Activated CD4-positive, alpha-beta T cell treated with anti-CD3 and anti-CD28 coated beads, Interleukin-2, amount 50 U/mL, for 4 hours (primary cell): ENCODE results near the gene HDLBP.
"Not testable (repeated sequence)": the region's sequence is repeated elsewhere in the genome, so short reads cannot be mapped to it uniquely, and the experiment has no call there.

ENCODE experiments used
- DNase-seq, 2 experiments: peaks; one replicate each; pipeline ENCODE4 v3.0.0-alpha.2; 2020

Gene HDLBP

GRCh38 chr2:241334813-241335212 lies 19.3 kb upstream of the HDLBP start:
- no peak for DNase-seq

- DNase-seq: no peak
Measured at GRCh38 chr2:241330616-241330981, 15.1 kb upstream of the HDLBP start.

DNA sequence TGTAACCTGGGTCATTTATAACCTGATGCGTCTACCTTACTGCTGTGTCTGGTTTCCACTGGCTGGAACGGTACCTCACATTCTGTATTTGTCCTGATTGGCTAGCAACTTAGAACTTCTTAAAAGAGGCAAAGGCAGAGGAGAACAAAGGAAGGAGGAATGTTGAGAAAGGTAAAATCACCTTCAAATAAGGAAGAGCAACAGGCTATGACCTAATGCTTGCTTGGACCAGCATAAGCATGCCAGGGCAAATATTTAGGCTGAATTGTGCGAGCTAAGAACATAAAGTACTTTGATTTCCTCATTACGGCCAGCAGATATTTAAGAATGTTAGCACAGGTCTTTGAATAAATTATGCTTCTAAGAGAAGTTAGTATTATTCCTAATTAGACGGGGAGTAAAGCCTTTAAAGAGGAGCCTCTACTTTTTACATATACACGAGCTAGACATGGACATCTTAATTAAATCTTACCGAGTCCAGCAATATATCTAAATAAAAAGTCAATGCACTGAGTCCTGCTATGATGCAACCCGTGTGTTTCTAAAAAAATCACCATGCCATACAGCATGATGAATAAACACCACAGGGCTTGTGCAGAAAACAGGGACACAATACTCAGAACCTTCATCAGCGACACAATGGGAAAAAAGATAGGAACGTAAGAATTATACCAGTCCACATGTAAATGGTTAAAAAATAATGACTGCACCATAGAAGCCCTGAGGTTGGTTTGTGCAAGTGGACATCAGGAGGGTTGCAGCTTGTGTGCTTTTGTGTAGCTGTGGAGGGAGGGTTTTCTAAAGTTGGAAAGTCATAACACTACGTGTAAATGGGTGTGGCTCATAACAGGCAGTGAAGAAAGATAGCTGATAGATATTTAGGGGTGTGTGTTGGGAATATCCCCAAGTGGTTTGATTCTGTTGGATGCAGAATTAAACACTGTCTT lies 14.5 kb upstream of the HDLBP start:
- no peak for DNase-seq

DNA sequence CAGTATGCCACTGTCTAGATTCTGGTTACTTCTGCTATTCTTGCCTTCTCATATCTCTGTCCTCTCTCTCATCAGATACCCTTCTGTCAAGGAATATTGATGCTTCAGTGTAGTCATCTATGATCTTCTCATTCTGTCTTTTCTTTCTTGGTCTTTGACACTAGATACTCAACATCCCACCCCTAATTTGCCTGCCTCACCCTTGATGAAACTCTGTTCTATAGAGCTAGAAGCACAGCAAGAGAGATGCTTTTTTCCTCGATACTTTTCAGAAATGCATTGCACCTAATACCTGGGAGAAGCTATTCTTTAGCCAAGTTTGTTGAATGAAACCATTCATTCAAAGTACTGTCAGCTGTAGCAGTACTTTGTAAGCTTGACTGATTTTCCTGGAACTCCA lies 9.8 kb upstream of the HDLBP start:
- DNase-seq: no peak

DNA sequence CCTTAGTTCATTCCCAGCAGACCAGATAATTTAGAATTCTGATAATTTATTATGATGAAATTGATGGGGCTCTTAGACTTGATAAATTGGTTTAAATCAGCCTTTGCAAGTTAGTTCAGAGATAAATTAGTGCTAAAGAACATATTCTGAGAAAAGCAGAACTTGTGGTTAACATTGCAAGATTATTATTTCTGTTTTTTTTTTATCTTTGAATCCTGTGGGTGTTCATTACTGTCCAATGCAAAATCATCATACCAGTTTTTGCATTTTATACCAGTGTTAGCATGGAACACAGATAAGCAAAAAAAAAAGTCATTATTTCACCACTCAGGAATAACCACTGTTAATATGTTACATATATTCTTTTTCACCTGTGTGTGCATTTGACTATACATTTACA lies 9.3 kb upstream of the HDLBP start:
- DNase-seq: no peak

DNA sequence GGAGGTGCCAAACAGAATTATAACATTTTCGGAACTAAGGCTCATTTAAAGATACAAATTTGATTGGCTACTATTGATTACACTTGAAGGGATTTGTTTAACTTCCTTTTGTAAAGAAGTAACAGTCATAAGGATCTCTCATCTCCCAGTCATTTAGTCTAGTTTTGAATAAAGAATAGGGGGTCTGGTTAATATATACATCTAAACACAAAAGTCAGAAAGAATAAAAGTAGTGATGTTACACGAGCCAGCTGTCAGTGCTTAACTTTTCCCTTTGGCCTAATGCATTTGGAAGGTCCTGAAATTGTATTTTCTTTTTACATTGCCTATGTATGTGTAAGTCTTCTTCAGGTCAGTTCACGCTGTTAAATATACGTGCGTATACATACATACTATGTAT lies 8.3 kb upstream of the HDLBP start:
- no peak for DNase-seq

GRCh38 chr2:241321886-241322285 lies 6.4 kb upstream of the HDLBP start:
- no peak for DNase-seq

DNA sequence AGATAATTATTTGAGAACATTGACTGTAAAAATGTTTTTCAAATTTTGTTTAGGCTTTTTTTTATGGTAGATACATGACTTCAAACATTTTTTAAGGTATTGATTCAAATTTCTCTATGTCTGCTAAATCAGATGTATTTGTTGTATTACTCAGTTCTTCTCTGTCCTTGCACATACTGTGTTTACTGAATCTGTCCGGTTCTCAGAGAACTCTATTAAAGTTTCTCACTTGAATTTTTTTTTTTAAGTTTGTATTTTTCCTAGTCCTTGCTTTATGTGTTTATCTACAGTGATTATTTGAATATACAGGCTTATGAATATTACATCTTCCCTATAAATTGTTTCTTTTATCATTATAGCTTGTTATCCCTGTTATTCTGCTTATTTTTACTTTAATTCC lies 5.6 kb upstream of the HDLBP start:
- DNase-seq: no peak

DNA sequence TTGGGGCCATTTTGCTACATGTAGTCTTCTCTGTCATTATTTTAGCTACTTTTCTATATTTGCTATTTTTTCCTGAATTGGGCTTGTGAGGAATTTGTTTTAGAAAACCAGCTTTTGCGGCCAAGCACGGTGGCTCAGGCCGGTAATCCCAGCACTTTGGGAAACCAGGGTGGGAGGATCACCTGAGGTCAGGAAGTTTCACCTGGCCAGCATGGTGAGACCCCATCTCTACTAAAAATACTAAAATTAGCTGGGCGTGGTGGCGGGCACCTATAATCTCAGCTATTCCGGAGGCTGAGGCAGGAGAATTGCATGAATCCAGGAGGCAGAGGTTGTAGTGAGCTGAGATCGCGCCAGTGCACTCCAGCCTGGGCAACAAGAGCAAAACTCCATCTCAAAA lies 4.9 kb upstream of the HDLBP start:
- DNase-seq: no peak

DNA sequence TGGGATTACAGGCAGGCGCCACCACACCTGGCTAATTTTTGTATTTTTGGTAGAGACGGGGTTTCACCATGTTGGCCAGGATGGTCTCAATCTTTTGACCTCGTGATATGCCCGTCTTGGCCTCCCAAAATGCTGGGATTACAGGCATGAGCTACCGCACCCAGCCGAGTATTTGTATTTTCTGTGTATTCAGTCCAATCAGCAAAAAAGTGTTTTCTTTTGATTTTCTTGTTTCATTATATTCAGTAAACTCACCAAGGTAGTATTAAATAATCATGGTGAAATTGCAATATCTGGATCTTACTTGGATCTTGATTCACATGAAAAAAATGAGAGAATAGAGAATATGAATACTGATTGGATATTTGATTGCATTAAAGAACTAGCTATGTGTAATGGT lies 3.4 kb upstream of the HDLBP start:
- DNase-seq: not testable (repeated sequence)

DNA sequence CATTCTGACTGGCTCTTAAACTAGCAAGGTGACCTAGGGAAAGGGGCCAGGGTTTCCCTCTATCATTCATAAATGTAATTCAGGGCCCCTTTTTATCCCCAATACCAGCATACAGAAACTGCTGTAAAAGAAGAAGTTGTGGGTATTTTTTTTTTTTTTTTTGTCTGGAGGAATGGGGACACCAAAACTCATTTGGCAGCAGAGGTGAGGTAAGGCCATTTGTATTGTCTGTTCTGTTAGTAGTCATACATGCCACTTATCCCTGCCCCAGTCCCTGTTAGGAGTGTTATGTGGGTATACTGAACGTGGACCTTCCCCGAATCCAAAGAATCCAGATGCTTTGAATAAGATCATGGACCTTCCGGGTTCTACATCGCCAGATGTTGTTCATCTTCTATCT lies 1.9 kb upstream of the HDLBP start:
- DNase-seq: no peak

GRCh38 chr2:241316825-241317224 lies 1.4 kb upstream of the HDLBP start:
- no peak for DNase-seq

DNA sequence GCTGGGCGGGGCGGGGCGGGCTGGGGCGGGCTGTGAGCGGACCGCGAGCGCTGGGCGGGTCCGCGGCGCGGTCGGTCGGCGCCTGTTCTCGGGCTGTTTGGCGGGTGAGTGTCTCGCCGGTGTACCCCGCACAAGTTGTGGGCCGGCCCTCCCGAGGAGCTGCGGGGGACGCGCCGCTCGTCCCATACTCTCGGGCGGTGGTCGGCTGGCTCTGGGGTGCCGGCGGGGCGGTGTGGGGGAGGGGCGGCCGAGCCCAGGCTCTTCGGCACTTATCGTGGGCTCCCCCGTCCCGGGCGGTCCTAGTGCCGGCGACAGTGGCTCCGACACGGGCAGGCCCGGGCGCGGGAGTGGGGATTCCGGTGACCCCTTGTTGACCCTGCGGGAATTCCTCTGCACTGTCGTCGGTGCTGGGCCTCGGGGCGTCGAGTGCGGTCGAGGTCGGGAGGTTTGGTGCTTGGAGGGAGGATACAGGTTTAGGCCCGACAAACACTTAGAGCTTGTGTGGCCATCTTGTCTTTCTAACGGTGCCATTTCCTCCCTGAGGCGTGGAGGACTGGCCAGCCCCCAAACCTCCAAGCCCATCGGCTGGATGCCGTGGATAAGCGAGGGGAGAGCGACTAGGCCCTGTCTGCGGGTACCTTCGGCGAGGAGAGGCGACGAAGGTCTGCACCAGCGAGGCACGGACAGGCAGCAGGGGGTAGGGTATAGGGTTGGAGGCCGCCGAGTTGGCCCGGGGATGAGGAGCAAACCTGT lies 583 bp upstream of the HDLBP start, which contains the start of gene SEPTIN2:
TSS of gene SEPTIN2 (plus strand) at position 47 of the 753 bp plus-strand sequence. CDS start 8,308 bp downstream, outside the sequence.
- DNase-seq: peak; percentile 59 to 66

- DNase-seq: no peak
Measured at GRCh38 chr2:241314226-241315092, 1.0 kb downstream of the HDLBP start.

DNA sequence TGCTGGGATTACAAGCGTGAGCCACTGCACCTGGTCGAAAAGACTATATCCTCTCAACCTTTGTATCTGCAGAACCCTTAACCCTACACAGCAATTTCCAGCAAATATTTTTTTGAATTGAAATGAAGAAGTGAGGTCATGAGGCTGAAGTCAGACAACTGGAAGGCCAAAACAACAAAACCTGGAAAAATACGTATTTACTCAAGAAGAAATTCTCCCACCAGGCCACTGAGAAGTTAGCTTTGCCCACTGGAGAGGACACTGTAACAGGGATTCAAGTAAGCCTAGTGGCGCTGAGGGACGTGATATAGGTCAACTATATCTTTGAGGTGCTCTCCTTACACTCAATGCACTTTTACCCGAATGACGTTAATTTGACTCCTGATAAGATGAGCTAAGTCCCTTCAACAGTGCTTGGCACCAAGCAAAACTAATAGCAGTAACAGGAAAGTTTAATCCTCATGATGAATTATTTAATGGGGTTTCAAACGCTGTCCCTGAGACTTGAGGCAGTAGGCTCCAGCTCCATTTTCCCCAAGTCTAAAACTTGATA lies 1.9 kb downstream of the HDLBP start:
- no peak for DNase-seq

- DNase-seq: no peak
Measured at GRCh38 chr2:241312082-241312481, 3.4 kb downstream of the HDLBP start.

GRCh38 chr2:241310917-241311566 lies 4.4 kb downstream of the HDLBP start:
- no peak for DNase-seq

DNA sequence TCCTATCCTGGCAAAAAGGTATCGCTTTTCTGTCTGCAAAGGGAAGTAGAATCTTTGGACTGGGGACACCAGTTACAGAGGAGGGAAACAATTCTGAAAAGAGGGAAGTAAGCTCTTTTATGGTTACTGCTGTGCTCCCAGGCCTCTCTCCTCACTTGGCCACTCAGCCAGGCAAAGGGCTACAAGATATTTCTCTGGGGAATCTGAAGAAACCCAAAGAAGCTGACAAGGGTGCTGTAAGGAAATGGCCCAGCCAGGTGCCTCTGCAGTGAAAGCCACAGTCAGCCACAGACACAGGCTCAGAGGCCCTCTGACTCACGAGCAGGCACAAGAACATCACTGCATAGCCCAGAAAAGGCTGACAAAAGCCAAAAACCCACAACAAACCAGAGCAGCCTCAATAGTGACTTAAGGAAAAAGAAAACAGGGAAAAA lies 5.8 kb downstream of the HDLBP start:
- DNase-seq: peak; percentile 63 to 67

DNA sequence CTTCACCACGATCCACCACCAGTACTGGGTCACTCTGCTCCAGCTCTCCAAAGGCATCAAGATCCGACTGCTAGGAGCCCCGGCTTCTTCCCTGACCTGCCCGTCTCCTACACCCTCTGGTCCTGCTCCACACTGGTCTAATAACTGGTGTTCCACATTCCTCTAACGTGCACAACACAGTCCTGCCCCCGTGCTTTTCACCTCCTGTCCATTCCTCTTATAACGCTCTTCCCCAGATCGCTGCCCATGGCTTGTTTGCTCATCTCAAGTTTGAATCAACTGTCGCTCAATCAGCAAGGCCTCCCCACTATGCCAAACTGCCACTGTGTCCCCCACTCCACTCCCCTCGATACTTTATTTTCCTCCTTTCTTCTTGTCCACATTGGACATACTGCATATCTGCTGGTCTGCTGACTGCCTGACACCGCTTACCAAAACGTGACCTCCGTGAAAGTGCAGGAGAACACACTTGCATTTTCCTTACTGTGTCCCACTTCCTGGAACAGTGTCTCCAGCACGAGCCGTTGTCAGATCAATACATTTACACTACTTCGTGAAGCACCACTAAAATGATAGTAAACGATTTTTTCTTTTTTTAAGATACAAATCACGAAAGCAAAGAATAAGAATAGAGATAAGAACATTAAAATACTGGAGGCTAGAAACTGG lies 6.5 kb downstream of the HDLBP start:
- no peak for DNase-seq

GRCh38 chr2:241308267-241308666 lies 7.2 kb downstream of the HDLBP start:
- DNase-seq: no peak

- DNase-seq: no peak
Measured at GRCh38 chr2:241307055-241307454, 8.4 kb downstream of the HDLBP start.
